Measurements from ENCODE around the gene KDM7A.

GRCh38 chr7:140176122-140176701, 571 bp downstream of the KDM7A start:
- no peak for TF ChIP-seq CTCF (conservative IDR thresholded peaks at IDR 0.05)
- no peak for TF ChIP-seq EZH2 (IDR thresholded peaks at IDR 0.05; ENCODE audit: low read depth)

Measured in PC-9 (cell line).